Stimulated activated CD8-positive, alpha-beta memory T cell treated with anti-CD3 and anti-CD28 coated beads, Interleukin-2, amount 100 ng/mL, for 48 hours (primary cell): ENCODE measurements around the gene FCSK.
A peak's percentile ranks its signal among the peaks of the same experiment; 100 is the strongest.
"Not testable (repeated sequence)": the region's sequence is repeated elsewhere in the genome, so short reads cannot be mapped to it uniquely, and the experiment has no call there.

ENCODE experiments used
- DNase-seq, 2 donors: peaks; one replicate each; pipeline ENCODE4 v3.0.0-alpha.2; 2020; ENCODE audit warnings: low read depth in 2 of 2

Gene FCSK

GRCh38 chr16:70432356-70432722, 22.1 kb upstream of the FCSK start:
- no peak for DNase-seq

GRCh38 chr16:70432723-70433457, 21.5 kb upstream of the FCSK start:
- no peak for DNase-seq

DNA sequence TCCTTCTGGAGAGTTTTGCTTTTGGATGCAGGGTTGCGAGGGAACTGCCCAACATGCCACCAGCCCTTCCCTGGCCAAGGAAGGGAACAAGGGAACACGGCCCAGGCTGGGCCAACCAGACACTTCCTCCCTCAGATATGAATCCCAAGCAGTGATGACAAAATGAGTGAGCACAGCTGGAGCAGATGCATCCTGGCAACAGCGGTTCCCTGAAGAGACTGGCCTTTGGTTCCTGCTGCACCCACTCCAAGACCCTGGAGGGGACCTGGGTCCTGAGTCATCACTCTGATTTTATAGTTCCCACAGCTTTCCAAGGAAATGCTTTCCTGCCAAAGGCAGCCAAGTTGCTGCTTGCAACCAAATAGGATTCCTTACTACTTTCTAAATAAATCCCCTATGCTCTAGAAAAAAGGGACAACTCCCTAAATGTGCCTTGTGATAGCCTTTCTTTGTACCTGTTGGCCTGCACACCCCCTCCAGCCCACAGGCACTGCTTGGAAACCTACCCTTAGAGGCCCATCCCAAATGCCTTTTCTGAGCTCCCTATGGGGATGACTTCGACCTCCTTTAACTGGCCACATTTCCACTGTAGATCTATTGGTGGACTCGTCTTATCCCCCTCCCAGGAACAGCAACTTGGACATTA, 20.8 kb upstream of the FCSK start:
- no peak for DNase-seq

DNA sequence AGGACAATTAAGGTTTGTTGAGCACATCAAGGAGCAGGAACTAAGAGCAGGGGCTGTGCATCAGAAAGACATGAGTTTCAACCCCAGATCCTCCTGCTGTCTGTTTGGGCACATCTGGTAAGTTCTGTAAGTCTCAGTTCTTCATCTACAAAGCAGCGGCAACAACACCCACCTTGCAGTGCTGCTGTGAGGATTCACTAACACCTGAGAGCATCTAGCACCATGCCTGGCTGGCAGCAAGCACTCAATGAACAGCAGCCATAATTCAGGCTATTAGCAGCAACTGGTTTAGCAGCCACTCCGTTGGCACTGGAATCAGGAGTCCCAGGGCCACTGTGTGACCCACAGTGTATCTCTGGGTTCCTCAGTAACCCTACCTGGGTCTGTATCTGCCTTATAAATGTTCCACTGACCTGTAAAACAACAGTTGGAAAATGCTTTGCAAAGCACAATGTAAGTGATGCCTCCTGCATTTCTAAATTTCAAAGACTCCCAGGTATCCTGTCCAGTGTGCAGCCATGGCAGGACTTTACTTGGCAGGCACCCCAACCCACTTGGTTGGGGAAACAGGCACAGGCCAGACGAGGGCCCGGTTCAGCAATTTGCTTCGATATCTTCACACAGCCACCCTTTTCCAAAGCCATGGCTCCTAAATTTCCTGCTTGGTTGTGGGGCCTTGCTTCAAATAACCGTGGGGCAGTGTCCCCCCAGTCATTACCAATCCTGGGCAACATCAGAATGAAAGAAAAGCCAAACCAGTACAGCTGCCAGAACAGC, 19.7 kb upstream of the FCSK start:
- no peak for DNase-seq

DNA sequence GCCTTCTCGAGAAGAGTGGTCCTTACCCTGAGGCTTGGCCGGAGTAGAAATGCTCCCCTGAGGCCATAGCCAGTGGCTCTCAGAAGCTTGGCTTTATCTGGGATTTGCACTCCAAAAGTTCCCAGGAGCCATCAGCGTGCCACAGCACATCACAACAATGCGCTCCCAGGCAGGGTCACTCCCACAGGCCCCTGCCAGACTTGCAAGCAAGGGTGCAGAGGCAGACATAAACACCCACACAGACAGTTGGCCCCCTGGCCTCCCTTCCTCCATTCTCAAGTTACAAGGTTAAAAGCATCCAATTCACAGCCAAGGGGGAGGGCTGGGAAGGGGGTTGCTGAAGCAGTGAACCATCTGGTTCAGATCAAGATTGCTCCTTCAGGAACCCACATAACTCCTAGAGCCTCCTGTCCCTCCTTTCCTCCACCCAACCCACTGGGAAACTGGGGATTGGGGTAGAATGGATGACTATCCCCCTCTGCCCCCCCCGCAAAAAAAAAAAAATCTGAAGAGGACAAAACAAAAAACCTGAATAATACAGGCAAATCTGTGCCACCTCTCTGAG, 17.3 kb upstream of the FCSK start:
- no peak for DNase-seq

DNA sequence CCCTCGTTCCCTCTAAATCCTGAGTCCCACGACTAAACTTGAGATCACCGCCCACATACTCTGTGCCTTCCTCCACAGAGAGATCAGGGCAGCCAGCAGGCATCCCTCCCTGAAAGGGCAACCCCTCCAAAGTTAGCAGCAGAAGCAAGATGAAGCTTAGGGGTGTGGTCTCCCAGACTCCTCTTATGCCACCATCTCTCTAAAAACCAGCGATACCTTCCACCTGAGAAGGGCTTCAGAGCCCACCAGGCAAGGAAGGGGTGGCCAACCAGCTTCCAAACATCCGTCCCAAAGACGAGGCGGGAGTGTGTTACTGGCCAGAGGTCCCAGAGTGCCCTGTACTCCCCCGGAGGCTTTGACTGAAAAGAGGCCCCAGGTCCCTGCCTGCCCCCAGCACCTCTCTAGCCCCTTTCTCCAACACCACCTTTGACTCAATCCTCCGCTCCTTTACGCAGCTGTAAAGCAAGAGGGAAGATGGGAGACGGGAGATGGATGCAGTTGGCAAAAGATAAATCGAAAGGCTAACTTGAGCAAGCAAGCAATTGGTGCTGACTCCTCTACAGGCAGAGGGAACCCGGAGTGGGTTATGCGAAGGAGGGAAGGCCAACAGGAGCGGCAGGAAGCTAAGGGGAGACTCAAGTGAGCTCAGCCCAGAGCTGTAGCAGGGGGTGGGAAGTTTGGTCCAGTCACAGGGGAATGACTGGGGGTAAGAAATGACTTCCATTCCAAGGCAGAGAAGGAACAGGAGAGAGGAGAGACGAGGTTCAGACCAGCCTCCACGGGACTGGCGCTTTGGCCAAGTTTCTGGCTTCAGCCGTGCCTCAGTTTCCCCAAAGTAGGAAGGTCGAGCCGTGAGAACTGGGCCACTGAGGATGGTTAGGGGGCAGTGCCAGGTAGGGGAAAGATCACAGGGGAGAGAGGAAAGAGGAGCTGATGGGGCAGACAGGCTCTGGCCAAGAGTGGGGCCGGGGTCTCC, 16.5 kb upstream of the FCSK start:
- no peak for DNase-seq

DNA sequence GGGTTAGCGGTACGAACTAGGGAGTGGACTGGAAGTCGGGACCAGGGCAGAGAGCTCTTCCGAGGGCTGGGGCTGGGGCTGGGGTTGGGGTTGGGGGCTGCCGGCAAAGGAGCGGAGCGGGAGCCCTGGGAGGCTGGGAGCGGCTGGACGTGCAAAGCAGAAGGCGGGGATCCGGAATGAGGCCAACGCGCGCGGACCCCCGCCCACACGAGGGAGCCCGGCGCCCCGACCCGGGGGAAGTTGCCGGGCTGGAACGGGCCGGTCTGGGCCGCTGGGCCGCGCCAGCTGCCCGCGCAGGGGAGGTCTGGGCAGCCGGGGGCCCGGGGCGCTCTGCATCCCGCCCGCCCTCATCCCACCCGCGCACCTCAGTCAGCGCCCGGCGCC, 15.8 kb upstream of the FCSK start:
- no peak for DNase-seq

DNA sequence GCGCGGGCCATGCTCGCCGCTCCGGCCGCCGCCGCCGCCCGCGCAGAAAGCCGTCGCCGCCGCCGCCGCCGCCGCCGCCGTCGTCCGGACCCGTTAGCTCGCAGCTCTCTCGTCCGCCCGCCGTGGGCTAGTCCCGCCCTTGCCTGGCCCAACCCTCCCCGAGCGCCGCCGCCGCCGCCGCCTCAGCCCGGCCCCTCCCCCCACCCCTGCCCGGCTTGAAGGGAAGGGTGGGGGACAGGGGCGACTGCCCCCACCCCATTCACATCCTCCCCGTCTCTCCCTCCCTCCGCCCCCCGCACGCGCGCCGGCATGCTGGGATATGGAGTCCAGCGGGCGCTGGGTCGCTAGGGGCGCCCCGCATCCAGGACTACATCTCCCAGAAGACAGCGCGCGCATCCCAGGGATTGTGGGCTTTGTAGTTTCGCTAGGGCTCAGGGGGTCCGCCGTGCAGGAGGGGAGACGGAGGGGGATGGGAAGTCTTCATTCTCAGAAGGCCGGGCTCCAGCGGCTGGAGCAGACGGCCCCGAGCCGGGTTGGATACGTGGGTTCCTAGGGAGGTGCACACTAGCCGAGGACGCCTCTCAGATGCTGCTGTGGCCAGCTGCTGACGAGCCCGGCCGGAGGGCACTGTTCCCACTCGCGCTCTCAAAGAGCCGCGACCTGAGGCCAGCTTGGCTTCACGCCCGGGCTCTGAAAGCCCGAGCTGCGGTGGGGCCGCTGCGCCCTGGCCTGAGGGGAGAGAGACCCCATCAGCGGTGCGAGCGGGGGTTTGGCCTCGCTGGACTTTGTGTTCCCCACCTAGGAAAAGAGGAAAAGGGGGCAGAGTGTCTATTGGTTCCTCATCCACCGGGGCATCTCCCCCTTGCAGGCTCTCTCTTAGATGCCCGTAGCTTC, 15.2 kb upstream of the FCSK start, which contains the start of gene ST3GAL2:
Gene ST3GAL2 (minus strand): TSS at position 132 of the 894 bp plus-strand sequence. CDS start 40,570 bp downstream, outside the sequence.
- peak; percentile 90 to 92 for DNase-seq

DNA sequence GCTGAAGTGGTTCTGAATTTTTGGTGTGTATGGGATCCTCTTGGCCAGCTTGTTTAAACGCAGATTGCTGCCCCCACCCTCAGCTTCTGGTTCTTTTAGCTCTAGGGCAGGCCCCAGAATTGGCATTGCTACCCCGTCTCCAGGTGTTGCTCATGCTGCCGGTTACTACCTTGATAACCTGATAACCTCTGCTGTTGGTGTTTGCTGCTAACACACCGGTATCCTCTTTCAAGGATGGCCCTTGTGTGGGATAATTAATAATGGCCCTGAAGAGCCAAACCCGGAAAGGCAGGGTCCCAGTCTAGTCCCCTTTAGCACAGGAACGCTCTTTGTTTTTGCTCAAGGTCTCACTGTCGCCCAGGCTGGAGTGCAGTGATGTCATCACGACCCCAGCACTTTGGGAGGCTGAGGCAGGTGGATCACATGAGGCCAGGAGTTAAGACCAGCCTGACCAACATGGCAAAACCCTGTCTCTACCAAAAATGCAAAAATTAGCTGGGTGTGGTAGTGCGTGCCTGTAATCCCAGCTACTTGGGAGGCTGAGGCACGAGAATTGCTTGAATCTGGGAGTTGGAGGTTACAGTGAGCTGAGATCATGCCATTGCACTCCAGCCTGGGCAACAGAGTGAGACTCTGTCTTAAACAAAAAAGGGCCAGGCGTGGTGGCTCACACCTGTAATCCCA, 14.2 kb upstream of the FCSK start:
- DNase-seq, result no peak

GRCh38 chr16:70441406-70441990, 12.9 kb upstream of the FCSK start:
- DNase-seq, result no peak

GRCh38 chr16:70442344-70442743, 12.1 kb upstream of the FCSK start:
- no peak for DNase-seq

GRCh38 chr16:70444249-70445063, 9.9 kb upstream of the FCSK start:
- DNase-seq, result no peak

GRCh38 chr16:70448075-70448474, 6.3 kb upstream of the FCSK start:
- no peak for DNase-seq

GRCh38 chr16:70450142-70451003, 4.0 kb upstream of the FCSK start:
- not testable (repeated sequence) for DNase-seq

DNA sequence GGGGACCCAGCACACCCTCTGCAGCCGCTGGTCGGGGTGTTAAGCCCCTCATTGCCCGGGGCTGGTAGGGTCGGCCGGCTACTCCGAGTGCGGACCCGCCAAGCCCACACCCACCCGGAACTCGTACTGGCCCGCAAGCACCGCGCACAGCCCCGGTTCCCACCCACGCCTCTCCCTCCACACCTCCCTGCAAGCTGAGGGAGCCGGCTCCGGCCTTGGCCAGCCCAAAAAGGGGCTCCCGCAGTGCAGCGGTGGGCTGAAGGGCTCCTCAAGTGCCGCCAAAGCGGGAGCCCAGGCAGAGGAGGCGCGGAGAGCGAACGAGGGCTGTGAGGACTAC, 3.4 kb upstream of the FCSK start:
- DNase-seq, result not testable (repeated sequence)

GRCh38 chr16:70453117-70453891, 1.1 kb upstream of the FCSK start:
- DNase-seq, result no peak

GRCh38 chr16:70453892-70454221, 538 bp upstream of the FCSK start:
- no peak for DNase-seq
